Measurements from ENCODE around the gene B3GALT6.

The B3GALT6 gene

DNA sequence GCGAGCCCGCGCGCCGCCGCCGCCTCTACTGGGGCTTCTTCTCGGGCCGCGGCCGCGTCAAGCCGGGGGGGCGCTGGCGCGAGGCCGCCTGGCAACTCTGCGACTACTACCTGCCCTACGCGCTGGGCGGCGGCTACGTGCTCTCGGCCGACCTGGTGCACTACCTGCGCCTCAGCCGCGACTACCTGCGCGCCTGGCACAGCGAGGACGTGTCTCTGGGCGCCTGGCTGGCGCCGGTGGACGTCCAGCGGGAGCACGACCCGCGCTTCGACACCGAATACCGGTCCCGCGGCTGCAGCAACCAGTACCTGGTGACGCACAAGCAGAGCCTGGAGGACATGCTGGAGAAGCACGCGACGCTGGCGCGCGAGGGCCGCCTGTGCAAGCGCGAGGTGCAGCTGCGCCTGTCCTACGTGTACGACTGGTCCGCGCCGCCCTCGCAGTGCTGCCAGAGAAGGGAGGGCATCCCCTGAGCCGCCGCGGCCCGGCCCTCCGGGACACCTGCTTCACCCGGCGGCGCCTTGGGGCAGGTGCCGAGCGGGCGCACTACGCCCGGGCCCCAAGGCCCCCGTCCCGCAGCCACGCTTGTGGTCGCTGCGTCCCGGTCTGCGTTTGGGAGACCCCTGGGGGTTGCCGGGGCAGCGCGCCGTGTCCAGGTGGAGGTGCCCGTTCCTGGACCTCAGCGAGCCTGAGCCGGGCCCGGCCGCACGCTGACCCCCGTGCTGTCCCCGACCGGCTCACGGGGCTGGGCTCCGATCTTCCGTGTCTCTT, 944 bp downstream of the B3GALT6 start:
- H3K18ac ChIP-seq (ENCODE audit: low read length), result peak overlapping the region; percentile 86
- peak overlapping the region; percentile 78 for H4K12ac ChIP-seq (ENCODE audit: low read depth, low read length)
- peak overlapping the region; percentile 55 for H3K4ac ChIP-seq (ENCODE audit: low read depth, low read length)
- peak overlapping the region; percentile 100 for H2AK5ac ChIP-seq (ENCODE audit: low read length)
- H2AFZ ChIP-seq (ENCODE audit: insufficient read depth, low read length, poor library complexity), result peak overlapping the region; percentile 97
- H3K9me3 ChIP-seq (ENCODE audit: insufficient read depth, low read depth, low read length), result peaks cover 12% of the 10 kb centered on the region
- H3K27ac ChIP-seq (ENCODE audit: low read depth, low read length), result no peak overlapping the region
- WGBS (ENCODE audit: extremely low coverage, insufficient coverage, insufficient read length), result no CpG with 5 or more reads among the region's 98 CpGs
- H2BK120ac ChIP-seq (ENCODE audit: insufficient read depth, low read length, poor library complexity), result no peak overlapping the region
- peak overlapping the region; percentile 95 for H4K91ac ChIP-seq (ENCODE audit: low read depth, low read length)
- H3K79me2 ChIP-seq (ENCODE audit: control insufficient read depth, insufficient read depth, low read length, poor library complexity), result peaks cover 14% of the 10 kb centered on the region
- DNase-seq, result no peak
- peaks cover 10% of the 10 kb centered on the region for H3K79me1 ChIP-seq (ENCODE audit: low read length)
- H2BK5ac ChIP-seq (ENCODE audit: low read depth, low read length, poor library complexity), result no peak overlapping the region
- peaks cover 16 to 21% of the 10 kb centered on the region in 2 experiments for H3K4me1 ChIP-seq (ENCODE audit: control insufficient read depth in 1 of 2, insufficient read depth in 2 of 2, low read length in 2 of 2)
- no peaks in the 10 kb centered on the region for H3K27me3 ChIP-seq (ENCODE audit: insufficient read depth, low read length)
- H4K8ac ChIP-seq (ENCODE audit: low read depth, low read length), result peak overlapping the region; percentile 97
- H3K14ac ChIP-seq (ENCODE audit: low read length), result peak overlapping the region; percentile 24
- peak overlapping the region; percentile 87 for H3K4me2 ChIP-seq (ENCODE audit: low read length)
- H2BK12ac ChIP-seq (ENCODE audit: low read length), result peak overlapping the region; percentile 16
- no peak overlapping the region for H3K23ac ChIP-seq (ENCODE audit: low read length)
- no peak overlapping the region for H3K9ac ChIP-seq (ENCODE audit: low read length)
- peaks cover 20 to 26% of the 10 kb centered on the region in 2 experiments for H3K36me3 ChIP-seq (ENCODE audit: control insufficient read depth in 1 of 2, insufficient read depth in 2 of 2, low read length in 2 of 2)
- H3K4me3 ChIP-seq (ENCODE audit: low read depth, low read length), result peak overlapping the region; percentile 1

DNA sequence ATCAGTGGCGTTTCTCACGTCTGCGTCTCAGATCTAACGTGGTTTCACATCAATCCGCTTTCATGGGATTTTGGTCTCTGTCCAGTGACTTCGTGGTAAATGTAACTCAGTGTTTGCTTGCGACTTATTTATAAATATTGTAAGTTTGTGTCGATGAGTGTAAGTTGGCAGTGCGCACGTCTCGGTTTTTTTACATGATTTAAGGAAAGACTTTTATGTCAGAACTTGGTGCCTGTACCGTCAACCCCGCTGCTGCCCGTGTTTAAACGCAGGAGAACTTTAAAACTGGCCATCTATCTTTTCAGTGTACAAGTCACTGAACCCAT, 1.5 kb downstream of the B3GALT6 start:
- Histone ChIP-seq H3K9ac (ENCODE audit: low read length) (no peak overlapping the region), H4K12ac (ENCODE audit: low read depth, low read length) (no peak overlapping the region), H2AK5ac (ENCODE audit: low read length) (no peak overlapping the region), H3K14ac (ENCODE audit: low read length) (no peak overlapping the region), H3K79me2 (ENCODE audit: control insufficient read depth, insufficient read depth, low read length, poor library complexity) (peaks cover 14% of the 10 kb centered on the region), H3K36me3 (ENCODE audit: control insufficient read depth in 1 of 2, insufficient read depth in 2 of 2, low read length in 2 of 2) (peaks cover 15 to 20% of the 10 kb centered on the region in 2 experiments), H4K8ac (ENCODE audit: low read depth, low read length) (no peak overlapping the region), H3K27ac (ENCODE audit: low read depth, low read length) (no peak overlapping the region), H3K4me1 (ENCODE audit: control insufficient read depth in 1 of 2, insufficient read depth in 2 of 2, low read length in 2 of 2) (peaks cover 16 to 27% of the 10 kb centered on the region in 2 experiments), H3K79me1 (ENCODE audit: low read length) (peaks cover 13% of the 10 kb centered on the region), H3K18ac (ENCODE audit: low read length) (no peak overlapping the region), H3K4me3 (ENCODE audit: low read depth, low read length) (no peak overlapping the region), H3K23ac (ENCODE audit: low read length) (no peak overlapping the region), H2AFZ (ENCODE audit: insufficient read depth, low read length, poor library complexity) (no peak overlapping the region), H3K27me3 (ENCODE audit: insufficient read depth, low read length) (no peaks in the 10 kb centered on the region), H3K9me3 (ENCODE audit: insufficient read depth, low read depth, low read length) (peaks cover 12% of the 10 kb centered on the region), H4K91ac (ENCODE audit: low read depth, low read length) (no peak overlapping the region), H2BK12ac (ENCODE audit: low read length) (no peak overlapping the region), H2BK5ac (ENCODE audit: low read depth, low read length, poor library complexity) (no peak overlapping the region), H3K4me2 (ENCODE audit: low read length) (no peak overlapping the region), H3K4ac (ENCODE audit: low read depth, low read length) (no peak overlapping the region), H2BK120ac (ENCODE audit: insufficient read depth, low read length, poor library complexity) (no peak overlapping the region)
- no CpG with 5 or more reads among the region's 15 CpGs for WGBS (ENCODE audit: extremely low coverage, insufficient coverage, insufficient read length)
- no peak for DNase-seq

DNA sequence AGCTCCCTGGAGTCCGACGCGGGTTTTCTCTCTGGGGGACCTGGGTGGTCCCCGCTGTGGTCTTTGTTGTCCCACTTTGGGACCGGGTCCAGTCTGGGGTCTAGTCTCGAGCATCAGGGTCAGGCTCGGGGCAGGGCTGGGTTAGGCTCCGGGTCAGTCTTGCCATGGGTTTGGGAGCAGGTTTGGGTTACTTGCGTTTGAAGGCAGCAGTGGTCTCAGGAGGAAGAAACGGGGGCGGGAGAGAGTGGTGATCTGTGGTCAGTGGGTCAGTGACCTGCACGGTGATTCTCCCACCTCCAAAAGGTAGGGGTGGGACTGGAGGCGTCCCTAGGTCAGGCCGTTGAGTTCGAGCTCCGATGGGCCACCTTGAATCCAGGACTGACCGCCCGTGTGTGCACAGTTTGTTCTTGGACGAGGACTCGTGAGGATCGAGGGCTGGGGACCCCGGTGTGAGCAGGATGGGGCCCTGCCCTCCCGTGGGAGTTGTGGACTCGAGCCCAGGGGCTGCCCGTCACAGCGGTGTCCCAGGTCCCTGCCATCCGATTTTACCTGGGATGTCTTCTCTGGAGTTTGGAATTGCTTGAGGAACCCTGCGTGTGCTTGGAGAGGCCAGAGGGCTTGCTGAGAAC, 2.3 kb downstream of the B3GALT6 start:
- Histone ChIP-seq H2BK120ac (ENCODE audit: insufficient read depth, low read length, poor library complexity) (no peak overlapping the region), H3K27me3 (ENCODE audit: insufficient read depth, low read length) (no peaks in the 10 kb centered on the region), H3K14ac (ENCODE audit: low read length) (no peak overlapping the region), H3K79me1 (ENCODE audit: low read length) (peaks cover 13% of the 10 kb centered on the region), H3K4me1 (ENCODE audit: control insufficient read depth in 1 of 2, insufficient read depth in 2 of 2, low read length in 2 of 2) (peaks cover 16 to 32% of the 10 kb centered on the region in 2 experiments), H3K4me3 (ENCODE audit: low read depth, low read length) (no peak overlapping the region), H3K79me2 (ENCODE audit: control insufficient read depth, insufficient read depth, low read length, poor library complexity) (peaks cover 14% of the 10 kb centered on the region), H4K12ac (ENCODE audit: low read depth, low read length) (no peak overlapping the region), H2AK5ac (ENCODE audit: low read length) (no peak overlapping the region), H3K18ac (ENCODE audit: low read length) (no peak overlapping the region), H3K4me2 (ENCODE audit: low read length) (no peak overlapping the region), H4K91ac (ENCODE audit: low read depth, low read length) (no peak overlapping the region), H3K23ac (ENCODE audit: low read length) (no peak overlapping the region), H3K9me3 (ENCODE audit: insufficient read depth, low read depth, low read length) (peaks cover 10% of the 10 kb centered on the region), H3K36me3 (ENCODE audit: control insufficient read depth in 1 of 2, insufficient read depth in 2 of 2, low read length in 2 of 2) (peaks cover 13 to 14% of the 10 kb centered on the region in 2 experiments), H3K27ac (ENCODE audit: low read depth, low read length) (no peak overlapping the region), H2AFZ (ENCODE audit: insufficient read depth, low read length, poor library complexity) (no peak overlapping the region), H3K9ac (ENCODE audit: low read length) (no peak overlapping the region), H2BK12ac (ENCODE audit: low read length) (no peak overlapping the region), H3K4ac (ENCODE audit: low read depth, low read length) (no peak overlapping the region), H2BK5ac (ENCODE audit: low read depth, low read length, poor library complexity) (no peak overlapping the region), H4K8ac (ENCODE audit: low read depth, low read length) (no peak overlapping the region)
- no peak for DNase-seq
- WGBS (ENCODE audit: extremely low coverage, insufficient coverage, insufficient read length), result no CpG with 5 or more reads among the region's 28 CpGs

DNA sequence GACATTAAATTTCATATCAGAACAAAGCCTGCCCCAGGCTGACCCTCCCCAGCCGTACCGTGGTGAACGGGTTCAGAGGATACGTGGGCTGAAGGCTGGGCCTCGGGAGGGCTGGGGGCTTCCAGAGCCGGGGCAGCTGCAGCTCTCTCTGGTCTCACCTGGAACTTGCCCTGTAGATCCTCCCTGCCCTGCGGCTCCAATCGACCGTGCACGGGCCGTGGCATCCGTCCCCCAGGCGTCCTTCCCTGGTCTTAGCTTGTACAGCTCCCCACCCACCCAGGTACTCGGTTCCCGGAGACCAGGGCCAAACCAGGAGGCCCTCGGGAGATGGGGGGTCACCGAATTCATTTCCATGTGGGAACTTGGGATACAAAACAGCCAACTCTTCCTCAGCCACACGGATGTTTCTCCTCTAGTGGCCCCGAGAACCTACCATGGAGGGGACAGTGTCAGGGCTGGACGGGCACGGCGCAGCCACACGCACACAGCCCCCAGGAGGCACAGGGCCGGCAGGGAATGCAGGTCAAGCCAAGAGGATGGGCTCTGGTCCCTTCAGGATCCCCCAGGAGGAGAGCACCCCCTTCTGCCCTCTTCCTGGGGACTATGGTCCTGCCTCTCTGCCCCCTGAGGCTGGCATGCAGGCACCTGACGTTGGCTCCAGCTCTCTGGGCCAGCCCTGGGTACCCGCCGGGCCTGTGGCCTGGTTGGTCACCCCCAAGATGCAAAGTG, 3.1 kb downstream of the B3GALT6 start:
- peaks cover 13% of the 10 kb centered on the region for H3K79me1 ChIP-seq (ENCODE audit: low read length)
- WGBS (ENCODE audit: extremely low coverage, insufficient coverage, insufficient read length), result no CpG with 5 or more reads among the region's 27 CpGs

More for the DNA sequence above, 3.1 kb downstream of the B3GALT6 start:
- Histone ChIP-seq H3K4me3 (ENCODE audit: low read depth, low read length) (no peak overlapping the region), H2AK5ac (ENCODE audit: low read length) (no peak overlapping the region), H3K9ac (ENCODE audit: low read length) (no peak overlapping the region), H3K36me3 (ENCODE audit: control insufficient read depth in 1 of 2, insufficient read depth in 2 of 2, low read length in 2 of 2) (peaks cover 11 to 13% of the 10 kb centered on the region in 2 experiments), H3K27ac (ENCODE audit: low read depth, low read length) (no peak overlapping the region), H4K12ac (ENCODE audit: low read depth, low read length) (no peak overlapping the region), H3K27me3 (ENCODE audit: insufficient read depth, low read length) (no peaks in the 10 kb centered on the region), H3K18ac (ENCODE audit: low read length) (no peak overlapping the region), H2AFZ (ENCODE audit: insufficient read depth, low read length, poor library complexity) (no peak overlapping the region), H3K23ac (ENCODE audit: low read length) (no peak overlapping the region), H2BK12ac (ENCODE audit: low read length) (no peak overlapping the region), H2BK5ac (ENCODE audit: low read depth, low read length, poor library complexity) (no peak overlapping the region), H4K91ac (ENCODE audit: low read depth, low read length) (no peak overlapping the region), H3K9me3 (ENCODE audit: insufficient read depth, low read depth, low read length) (peaks cover 10% of the 10 kb centered on the region), H4K8ac (ENCODE audit: low read depth, low read length) (no peak overlapping the region), H3K79me2 (ENCODE audit: control insufficient read depth, insufficient read depth, low read length, poor library complexity) (peaks cover 14% of the 10 kb centered on the region), H3K4me1 (ENCODE audit: control insufficient read depth in 1 of 2, insufficient read depth in 2 of 2, low read length in 2 of 2) (peaks cover 16 to 37% of the 10 kb centered on the region in 2 experiments), H3K4me2 (ENCODE audit: low read length) (no peak overlapping the region), H2BK120ac (ENCODE audit: insufficient read depth, low read length, poor library complexity) (no peak overlapping the region), H3K4ac (ENCODE audit: low read depth, low read length) (no peak overlapping the region), H3K14ac (ENCODE audit: low read length) (no peak overlapping the region)
- no peak for DNase-seq

Measured in trophoblast cell (in vitro differentiated cells and primary cell).